Measurements from ENCODE around the gene IFT27.

Gene IFT27

DNA sequence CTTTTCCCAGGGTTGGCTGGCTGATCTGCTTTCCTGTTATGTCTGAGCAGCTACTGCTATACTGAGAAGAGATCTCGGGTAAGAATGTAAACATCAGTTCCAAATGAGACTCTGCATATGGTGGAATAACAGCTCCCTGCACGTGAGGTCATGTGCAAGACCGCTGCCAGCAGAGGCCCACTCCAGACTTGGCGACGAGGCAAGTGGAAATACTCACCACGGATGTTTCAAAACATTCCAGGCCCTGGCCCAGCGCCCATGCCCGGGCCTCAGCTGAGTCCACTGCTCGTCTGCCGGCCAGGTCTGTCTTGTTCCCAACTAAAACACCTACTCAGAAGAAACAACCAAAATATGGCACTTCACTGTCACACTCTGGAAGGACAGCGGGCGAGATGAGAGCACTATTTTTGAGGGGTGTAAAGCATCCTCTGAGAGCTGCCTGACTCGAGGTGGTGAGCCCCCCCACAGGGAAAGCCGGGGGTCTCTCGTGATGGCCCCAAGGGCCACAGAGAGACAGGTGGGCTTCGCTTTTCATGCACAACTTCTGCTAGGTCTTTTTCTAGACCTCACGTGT lies 13.1 kb downstream of the IFT27 start:
- TF ChIP-seq POLR2A (IDR thresholded peaks at IDR 0.05; ENCODE audit: extremely low read depth, insufficient read length) (no peak), MYC (IDR thresholded peaks at IDR 0.05; ENCODE audit: low read depth, low read length) (no peak)
- TF ChIP-seq, protein P1, sequence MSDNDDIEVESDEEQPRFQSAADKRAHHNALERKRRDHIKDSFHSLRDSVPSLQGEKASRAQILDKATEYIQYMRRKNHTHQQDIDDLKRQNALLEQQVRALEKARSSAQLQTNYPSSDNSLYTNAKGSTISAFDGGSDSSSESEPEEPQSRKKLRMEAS (IDR thresholded peaks at IDR 0.05; ENCODE audit: low read depth, low read length) = no peak
- TF ChIP-seq, protein P2, sequence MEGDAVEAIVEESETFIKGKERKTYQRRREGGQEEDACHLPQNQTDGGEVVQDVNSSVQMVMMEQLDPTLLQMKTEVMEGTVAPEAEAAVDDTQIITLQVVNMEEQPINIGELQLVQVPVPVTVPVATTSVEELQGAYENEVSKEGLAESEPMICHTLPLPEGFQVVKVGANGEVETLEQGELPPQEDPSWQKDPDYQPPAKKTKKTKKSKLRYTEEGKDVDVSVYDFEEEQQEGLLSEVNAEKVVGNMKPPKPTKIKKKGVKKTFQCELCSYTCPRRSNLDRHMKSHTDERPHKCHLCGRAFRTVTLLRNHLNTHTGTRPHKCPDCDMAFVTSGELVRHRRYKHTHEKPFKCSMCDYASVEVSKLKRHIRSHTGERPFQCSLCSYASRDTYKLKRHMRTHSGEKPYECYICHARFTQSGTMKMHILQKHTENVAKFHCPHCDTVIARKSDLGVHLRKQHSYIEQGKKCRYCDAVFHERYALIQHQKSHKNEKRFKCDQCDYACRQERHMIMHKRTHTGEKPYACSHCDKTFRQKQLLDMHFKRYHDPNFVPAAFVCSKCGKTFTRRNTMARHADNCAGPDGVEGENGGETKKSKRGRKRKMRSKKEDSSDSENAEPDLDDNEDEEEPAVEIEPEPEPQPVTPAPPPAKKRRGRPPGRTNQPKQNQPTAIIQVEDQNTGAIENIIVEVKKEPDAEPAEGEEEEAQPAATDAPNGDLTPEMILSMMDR (IDR thresholded peaks at IDR 0.05; ENCODE audit: low read depth, low read length) = no peak
- H3K4me3 ChIP-seq (ENCODE audit: low read depth, low read length) = no peak overlapping the region
- no peak for DNase-seq (ENCODE audit: low read depth)

DNA sequence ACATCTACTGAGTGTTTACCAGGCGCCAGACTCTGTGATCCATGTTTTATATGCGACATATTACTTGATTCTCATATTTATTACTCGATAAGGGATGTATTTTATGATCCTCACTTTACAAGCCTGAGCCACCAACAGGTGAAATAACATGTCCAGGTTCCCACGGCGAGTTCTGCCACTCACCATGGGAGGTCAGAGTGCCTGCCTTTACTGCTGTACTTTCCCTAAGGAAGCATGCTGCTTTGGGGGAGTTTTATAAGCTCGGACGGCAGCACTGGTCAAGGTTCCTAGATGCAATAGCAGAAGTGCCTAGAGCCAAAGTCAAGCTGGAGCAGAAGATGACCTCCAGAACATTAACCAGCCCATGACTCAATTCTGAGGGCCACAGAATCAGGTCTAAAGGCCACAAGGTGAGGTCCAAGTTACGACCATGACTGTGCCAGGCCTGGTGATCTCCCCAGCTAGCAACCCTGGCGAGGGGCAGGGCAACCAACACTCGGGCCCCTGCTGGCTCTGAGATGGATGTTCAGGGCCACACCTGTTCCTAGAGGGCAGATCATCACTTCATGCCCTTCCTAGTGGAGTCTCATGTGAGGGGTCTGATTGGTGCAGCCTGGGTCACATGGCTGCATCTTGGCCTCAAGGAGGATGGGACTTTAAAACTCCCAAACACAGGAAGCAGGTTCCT lies 14.2 kb downstream of the IFT27 start:
- H3K4me3 ChIP-seq (ENCODE audit: low read depth, low read length) = no peak overlapping the region
- no peak for DNase-seq (ENCODE audit: low read depth)
- TF ChIP-seq MYC (IDR thresholded peaks at IDR 0.05; ENCODE audit: low read depth, low read length) (no peak), POLR2A (IDR thresholded peaks at IDR 0.05; ENCODE audit: extremely low read depth, insufficient read length) (no peak)
- TF ChIP-seq, protein P1 (IDR thresholded peaks at IDR 0.05; ENCODE audit: low read depth, low read length) = no peak
- TF ChIP-seq, protein P2 (IDR thresholded peaks at IDR 0.05; ENCODE audit: low read depth, low read length) = no peak

DNA sequence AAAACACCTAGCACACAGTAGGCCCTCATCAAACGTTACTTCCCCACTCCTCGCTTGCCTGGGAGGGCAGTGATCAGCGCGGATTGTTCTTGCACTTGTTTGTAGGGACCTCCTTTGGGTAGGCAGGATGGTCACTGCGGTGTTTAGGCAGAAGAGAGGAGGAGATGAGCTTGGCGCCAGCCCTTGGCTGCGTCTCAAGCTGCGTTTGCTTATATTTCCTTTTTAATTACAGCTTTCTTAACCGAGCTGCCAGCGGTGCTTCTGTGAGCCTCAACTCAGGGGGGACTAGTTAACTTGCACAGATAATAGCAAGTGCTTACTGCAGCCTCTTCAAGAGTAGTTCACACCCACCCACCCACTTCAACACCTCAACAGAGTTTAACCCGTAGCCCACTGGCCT lies 15.1 kb downstream of the IFT27 start:
- DNase-seq (ENCODE audit: low read depth) = no peak
- TF ChIP-seq MYC (IDR thresholded peaks at IDR 0.05; ENCODE audit: low read depth, low read length) (no peak), POLR2A (IDR thresholded peaks at IDR 0.05; ENCODE audit: extremely low read depth, insufficient read length) (no peak)
- TF ChIP-seq, protein P1 (IDR thresholded peaks at IDR 0.05; ENCODE audit: low read depth, low read length) = no peak
- TF ChIP-seq, protein P2 (IDR thresholded peaks at IDR 0.05; ENCODE audit: low read depth, low read length) = no peak
- H3K4me3 ChIP-seq (ENCODE audit: low read depth, low read length) = no peak overlapping the region

DNA sequence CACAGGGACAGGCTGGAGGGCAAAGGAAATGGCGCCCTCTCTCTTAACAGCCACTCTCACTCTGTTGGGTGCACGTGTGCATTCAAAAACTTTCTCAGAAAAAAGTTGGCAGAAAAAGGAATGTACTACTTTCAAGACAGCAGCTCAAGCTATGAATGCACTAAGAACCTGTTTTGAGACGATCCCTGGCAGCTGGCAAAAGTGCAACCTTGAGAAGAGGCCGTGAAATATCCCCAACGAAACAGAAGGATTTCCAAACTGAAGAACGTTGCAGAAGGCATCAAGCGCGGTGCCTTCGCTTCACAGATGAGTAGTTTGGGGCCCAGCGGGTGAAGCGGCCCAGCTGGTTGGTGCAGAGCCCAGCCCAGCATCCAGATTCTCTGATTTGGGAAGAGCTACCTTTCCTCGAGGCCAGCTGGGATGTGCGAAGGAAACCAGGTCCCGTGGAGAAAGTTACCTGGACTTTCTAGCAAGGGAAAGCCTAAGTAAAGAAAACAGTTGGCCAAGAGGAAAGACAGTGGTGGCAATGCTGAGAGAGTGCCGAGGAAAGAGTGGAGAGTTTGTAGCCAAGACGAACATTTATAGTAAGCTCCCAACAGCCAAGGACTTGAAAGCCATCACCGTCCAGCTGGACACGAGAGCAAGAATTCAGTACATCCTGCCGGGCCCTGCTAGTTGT lies 16.3 kb downstream of the IFT27 start:
- TF ChIP-seq MYC (IDR thresholded peaks at IDR 0.05; ENCODE audit: low read depth, low read length) = no peak
- TF ChIP-seq, protein P1 (IDR thresholded peaks at IDR 0.05; ENCODE audit: low read depth, low read length) = no peak
- no peak for TF ChIP-seq POLR2A (IDR thresholded peaks at IDR 0.05; ENCODE audit: extremely low read depth, insufficient read length)
- TF ChIP-seq, protein P2 (IDR thresholded peaks at IDR 0.05; ENCODE audit: low read depth, low read length) = no peak
- H3K4me3 ChIP-seq (ENCODE audit: low read depth, low read length) = no peak overlapping the region
- no peak for DNase-seq (ENCODE audit: low read depth)

DNA sequence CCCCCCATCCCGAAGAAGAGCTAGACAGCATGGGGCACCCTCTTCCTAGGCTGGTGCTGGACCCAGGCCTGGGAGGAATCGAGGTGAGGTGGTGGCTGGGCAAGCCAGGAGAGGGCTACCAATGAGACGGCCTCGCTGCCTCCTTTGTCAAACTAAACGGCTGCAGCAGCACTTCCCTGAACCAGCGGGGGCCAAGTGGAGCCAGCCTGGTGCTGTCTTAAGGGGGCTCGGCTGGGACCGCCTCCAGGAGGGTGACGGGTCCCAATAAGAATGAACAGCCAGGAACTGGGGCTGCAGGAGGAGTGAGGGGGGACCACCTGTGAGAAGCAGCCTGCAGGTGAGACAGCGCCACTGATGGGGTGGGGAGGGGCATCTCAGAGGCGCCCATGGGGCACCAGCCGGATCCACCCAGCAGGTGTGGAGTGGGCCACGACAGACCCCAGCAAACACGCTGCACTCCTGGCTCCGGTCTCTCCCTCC lies 17.1 kb downstream of the IFT27 start:
- no peak for DNase-seq (ENCODE audit: low read depth)
- TF ChIP-seq, protein P1 (IDR thresholded peaks at IDR 0.05; ENCODE audit: low read depth, low read length) = no peak
- no peak overlapping the region for H3K4me3 ChIP-seq (ENCODE audit: low read depth, low read length)
